Astrocyte of the spinal cord (primary cell): ENCODE data around the gene GLRA1.

Experiments used
- DNase-seq: peaks from one replicate; pipeline ENCODE4 v3.0.0; 2011; ENCODE audit warnings: low read depth, low spot score
- H3K4me3 ChIP-seq: 2 replicates; pipeline ENCODE4 v1.5.1; 2011; ENCODE audit warnings: low read depth, mild to moderate bottlenecking, low read length, moderate library complexity
- CTCF ChIP-seq: IDR thresholded peaks from 2 replicates; pipeline ENCODE4 v1.5.1; 2012; ENCODE audit warnings: low read depth, mild to moderate bottlenecking, low read length, inconsistent platforms
- in situ Hi-C: cut with HindIII; loops from 2 replicates; pipeline ENCODE4 v1.10.0; 2017; ENCODE audit warnings: low sequenced_read_pairs

The GLRA1 gene

GRCh38 chr5:151925340-151925739 lies 689 bp upstream of the GLRA1 start:
- H3K4me3 ChIP-seq: no peak overlapping the region
- TF ChIP-seq CTCF: no peak
- in situ Hi-C loops: no loop called here
- no peak for DNase-seq

- no peak overlapping the region for H3K4me3 ChIP-seq
- DNase-seq: no peak
- in situ Hi-C loops: no loop called here
- TF ChIP-seq CTCF: peak; percentile 29
Observed at GRCh38 chr5:151923866-151924476, 680 bp downstream of the GLRA1 start.

GRCh38 chr5:151921916-151922315 lies 2.7 kb downstream of the GLRA1 start:
- no peak for DNase-seq
- no peak overlapping the region for H3K4me3 ChIP-seq
- TF ChIP-seq CTCF: no peak
- in situ Hi-C loops: no loop called here

GRCh38 chr5:151917904-151918303 lies 6.7 kb downstream of the GLRA1 start:
- no peak overlapping the region for H3K4me3 ChIP-seq
- in situ Hi-C loops: no loop called here
- TF ChIP-seq CTCF: no peak
- DNase-seq: no peak

- H3K4me3 ChIP-seq: no peak overlapping the region
- TF ChIP-seq CTCF: no peak
- no peak for DNase-seq
- in situ Hi-C loops: no loop called here
Observed at GRCh38 chr5:151913425-151913824, 11.2 kb downstream of the GLRA1 start.

GRCh38 chr5:151912360-151912759 lies 12.3 kb downstream of the GLRA1 start:
- no peak for TF ChIP-seq CTCF
- in situ Hi-C loops: no loop called here
- H3K4me3 ChIP-seq: no peak overlapping the region
- no peak for DNase-seq

- TF ChIP-seq CTCF: no peak
- DNase-seq: no peak
- H3K4me3 ChIP-seq: no peak overlapping the region
- in situ Hi-C loops: no loop called here
Observed at GRCh38 chr5:151911011-151911410, 13.6 kb downstream of the GLRA1 start.
